ENCODE measurements around the gene DRP2. TPM values are rescaled to one million over a fixed set of nuclear protein-coding genes. Genes with fewer than 3 reads are reported as not detected.

DRP2 gene
- total and polyA plus RNA-seq, 2 of the 4 experiments (the other 2 are of a cell fraction) = 7.0 to 7.9 TPM

- Histone ChIP-seq H2AK9ac (replicated peaks; ENCODE audit: low read depth, low read length, poor library complexity) (peak overlapping the region; percentile 80), H3K9me3 (ENCODE audit: control insufficient read depth, insufficient read depth, low read length) (no peaks in the 10 kb centered on the region), H4K20me1 (ENCODE audit: insufficient read depth, low read length) (no peaks in the 10 kb centered on the region), H4K8ac (ENCODE audit: low read depth in 2 of 2, low read length in 2 of 2) (peak overlapping the region; percentile 92 to 99; a peak in 3 of 4 replicates), H2BK15ac (ENCODE audit: low read depth, low read length) (peak overlapping the region; percentile 31; the same call in 2 of the 3 replicates), H3K4me1 (ENCODE audit: control insufficient read depth, insufficient read depth, low read length) (peaks cover 8% of the 10 kb centered on the region), H3K23ac (ENCODE audit: low read depth, low read length) (peak overlapping the region; percentile 90; the same call in 1 of the 2 replicates), H3K56ac (ENCODE audit: extremely low read depth, insufficient read depth, low read length) (peak overlapping the region; percentile 87), H2BK120ac (ENCODE audit: low read depth, low read length) (peak overlapping the region; percentile 79), H3K4ac (ENCODE audit: low read depth, low read length) (peak overlapping the region; percentile 95), H2AK5ac (ENCODE audit: low read depth, low read length) (peak overlapping the region; percentile 45; the same call in 1 of the 2 replicates), H3K14ac (replicated peaks; ENCODE audit: low read depth, low read length) (peak overlapping the region; percentile 94), H2AFZ (replicated peaks; ENCODE audit: low read length, poor library complexity) (peak overlapping the region; percentile 87), H3K4me3 (ENCODE audit: insufficient read depth, low read depth, low read length) (peak overlapping the region; percentile 33), H2BK20ac (ENCODE audit: low read depth, low read length) (peak overlapping the region; percentile 65), H3K18ac (ENCODE audit: low read depth, low read length) (peak overlapping the region; percentile 16), H3K4me2 (ENCODE audit: low read depth, low read length) (peak overlapping the region; percentile 78), H3K9me1 (ENCODE audit: insufficient read depth, low read length) (no peaks in the 10 kb centered on the region), H3K27me3 (ENCODE audit: control insufficient read depth, insufficient read depth, low read length) (peaks cover 2% of the 10 kb centered on the region; the same call in 1 of the 2 replicates), H4K91ac (ENCODE audit: insufficient read depth, low read depth, low read length) (peak overlapping the region; percentile 65), H2BK5ac (ENCODE audit: low read depth, low read length, poor library complexity, severe bottlenecking) (peak overlapping the region; percentile 90), H3K36me3 (ENCODE audit: control insufficient read depth, insufficient read depth, low read length) (no peaks in the 10 kb centered on the region), H4K5ac (ENCODE audit: low read depth, low read length) (peak overlapping the region; percentile 75; the same call in 1 of the 2 replicates), H3K9ac (ENCODE audit: low read depth, low read length) (peak overlapping the region; percentile 73), H3K27ac (ENCODE audit: insufficient read depth, low read length) (peak overlapping the region; percentile 80), H3K79me1 (ENCODE audit: low read depth in 1 of 2, low read length in 2 of 2) (peaks cover 0 to 4% of the 10 kb centered on the region in 2 experiments; a peak in 1 of 4 replicates)
- intact Hi-C loops (cut with micrococcal nuclease) = no loop called here
- ATAC-seq (ENCODE audit: low read depth) (peak; percentile 88), DNase-seq (peak; percentile 71)
- in situ Hi-C loops (cut with MboI; ENCODE audit: low sequenced_read_pairs) = no loop called here
- CTCF ChIA-PET = interaction anchor here (0.6 kb wide), 1 partner anchor 1290 kb away, joined by 7 read pairs; no protein-coding TSS in a partner anchor
- no CpG with 5 or more reads among the region's 12 CpGs for WGBS, 2 experiments (ENCODE audit: extremely low coverage in 2 of 2, insufficient read length in 1 of 2)
- dilution Hi-C loops (cut with HindIII; ENCODE audit: low sequenced_read_pairs, unreplicated experiment) = no loop called here
- BruUV-seq (replicated peaks) = no TSS peak
- POLR2A ChIA-PET (ENCODE audit: unreplicated experiment) = no interaction called here
- TF ChIP-seq BHLHE40 (IDR thresholded peaks at IDR 0.05; ENCODE audit: low read depth, low read length) = peak; percentile 45; the same call in 1 of the 2 replicates
- no peak for TF ChIP-seq RAD21 (IDR thresholded peaks at IDR 0.05; ENCODE audit: low read length)
- TF ChIP-seq CHD1 (IDR thresholded peaks at IDR 0.05; ENCODE audit: low read depth, low read length) = no peak
Measured at GRCh38 chrX:101219864-101220346, 319 bp downstream of the DRP2 start.

Measured in IMR-90 (cell line).